Stimulated activated CD8-positive, alpha-beta memory T cell treated with anti-CD3 and anti-CD28 coated beads, Interleukin-4, amount 100 ng/mL, for 48 hours (primary cell): ENCODE data around the gene ZNF639.

ENCODE experiments used
- DNase-seq: peaks from one replicate; pipeline ENCODE4 v3.0.0-alpha.2; 2020

The ZNF639 gene

GRCh38 chr3:179321668-179322285 lies 1.1 kb upstream of the ZNF639 start:
- DNase-seq = no peak

DNA sequence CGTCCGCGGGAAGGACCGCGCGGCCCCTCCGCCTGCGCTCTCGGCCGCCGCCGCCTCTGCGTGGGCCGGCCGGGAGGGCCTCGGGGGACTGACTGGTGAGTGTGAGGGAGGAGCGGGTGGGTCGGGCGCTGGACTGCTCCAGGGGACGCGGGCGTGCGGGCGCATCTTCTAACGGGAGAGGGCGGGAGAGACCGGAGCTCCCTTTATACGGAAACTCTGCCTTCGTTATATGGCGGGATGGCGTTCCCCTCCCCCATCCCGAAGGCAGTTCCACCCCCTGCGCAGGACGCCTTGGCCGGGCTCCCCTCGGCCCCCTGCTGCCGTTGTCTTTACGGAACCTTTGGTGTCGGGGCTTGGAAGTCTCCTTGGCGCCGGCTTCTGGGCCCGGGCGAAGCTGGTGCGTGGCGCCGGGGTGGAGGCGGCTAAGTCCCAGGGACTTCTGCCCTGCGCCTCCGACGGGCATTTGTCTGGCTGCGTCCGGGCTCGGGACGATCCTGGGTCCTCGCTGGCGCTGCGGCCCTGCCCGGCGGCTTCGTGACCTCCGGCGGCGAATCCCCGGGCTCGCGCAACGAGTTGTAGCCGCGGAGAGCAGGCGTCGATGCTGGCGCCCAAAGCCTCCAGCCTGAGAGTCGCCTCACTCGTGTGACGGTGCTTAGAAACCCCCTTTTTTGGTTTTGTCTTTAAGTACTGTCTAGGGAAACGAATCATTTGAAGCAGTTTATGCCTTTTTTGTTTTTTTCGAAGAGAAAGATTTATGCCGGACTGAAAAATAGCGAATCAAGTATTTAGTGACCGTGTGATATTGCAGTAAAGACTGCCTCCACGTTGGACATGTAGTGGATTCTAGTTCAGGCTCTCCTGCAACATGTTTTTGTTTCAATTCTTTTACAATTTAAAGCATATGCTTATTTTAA lies 623 bp downstream of the ZNF639 start:
- DNase-seq = peak; percentile 73

DNA sequence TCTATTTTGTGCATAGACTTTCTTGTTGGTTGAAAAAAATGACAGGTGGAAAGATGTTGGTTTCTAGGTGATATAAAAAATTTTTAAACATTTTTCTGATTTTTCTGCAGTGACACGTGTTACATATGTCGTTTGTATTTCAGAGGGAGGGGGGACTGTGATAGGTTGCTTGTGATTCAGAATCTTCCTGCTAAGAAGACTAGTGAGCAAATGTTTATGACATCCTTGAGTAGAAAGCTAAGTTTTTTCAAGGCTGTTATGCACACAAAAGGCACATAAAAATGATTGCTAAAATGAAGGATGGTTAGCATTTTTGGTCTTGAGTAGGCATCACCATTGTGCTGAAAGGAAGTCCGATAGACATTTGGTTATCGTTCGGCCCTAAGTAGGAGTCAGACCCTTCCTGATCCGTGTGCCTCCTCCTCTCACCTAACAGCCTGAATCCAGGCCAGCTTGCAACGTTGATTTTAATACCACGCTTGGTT lies 1.5 kb downstream of the ZNF639 start:
- DNase-seq = no peak

DNA sequence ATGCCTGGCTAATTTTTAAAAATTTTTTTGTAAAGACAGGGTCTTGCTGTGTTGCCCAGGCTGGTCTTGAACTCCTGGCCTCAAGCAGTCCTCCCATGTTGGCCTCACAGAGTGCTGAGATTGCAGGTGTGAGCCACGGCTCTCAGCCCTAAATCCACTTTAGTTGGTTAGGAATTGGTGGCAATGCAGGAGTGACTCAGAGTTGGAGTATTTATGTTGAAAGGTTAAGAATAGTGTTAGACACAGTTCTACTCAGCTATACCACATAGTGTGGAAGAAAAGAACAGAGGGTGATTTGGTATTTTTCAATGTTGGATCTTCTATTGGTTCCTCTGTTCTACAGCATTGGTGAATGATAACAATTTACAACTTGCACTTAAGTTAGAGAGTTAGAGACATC lies 7.6 kb downstream of the ZNF639 start:
- DNase-seq = no peak

- DNase-seq = no peak
These were observed 9.4 kb downstream of the ZNF639 start for GRCh38 chr3:179332240-179332639.

DNA sequence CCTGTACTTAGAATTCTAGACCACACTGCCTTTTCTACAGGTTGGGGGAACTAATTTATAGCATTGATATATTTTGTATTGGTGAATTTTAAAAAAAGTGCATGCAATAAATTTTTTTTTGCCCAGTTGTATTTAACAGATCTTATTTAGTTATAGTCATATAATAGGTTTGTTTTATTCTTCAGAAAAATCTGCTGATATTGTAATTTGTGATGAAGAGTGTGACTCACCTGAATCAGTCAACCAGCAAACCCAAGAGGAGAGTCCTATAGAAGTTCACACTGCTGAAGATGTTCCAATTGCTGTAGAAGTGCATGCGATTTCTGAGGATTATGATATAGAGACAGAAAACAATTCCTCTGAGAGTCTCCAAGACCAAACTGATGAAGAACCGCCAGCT lies 10.3 kb downstream of the ZNF639 start:
- DNase-seq = no peak

DNA sequence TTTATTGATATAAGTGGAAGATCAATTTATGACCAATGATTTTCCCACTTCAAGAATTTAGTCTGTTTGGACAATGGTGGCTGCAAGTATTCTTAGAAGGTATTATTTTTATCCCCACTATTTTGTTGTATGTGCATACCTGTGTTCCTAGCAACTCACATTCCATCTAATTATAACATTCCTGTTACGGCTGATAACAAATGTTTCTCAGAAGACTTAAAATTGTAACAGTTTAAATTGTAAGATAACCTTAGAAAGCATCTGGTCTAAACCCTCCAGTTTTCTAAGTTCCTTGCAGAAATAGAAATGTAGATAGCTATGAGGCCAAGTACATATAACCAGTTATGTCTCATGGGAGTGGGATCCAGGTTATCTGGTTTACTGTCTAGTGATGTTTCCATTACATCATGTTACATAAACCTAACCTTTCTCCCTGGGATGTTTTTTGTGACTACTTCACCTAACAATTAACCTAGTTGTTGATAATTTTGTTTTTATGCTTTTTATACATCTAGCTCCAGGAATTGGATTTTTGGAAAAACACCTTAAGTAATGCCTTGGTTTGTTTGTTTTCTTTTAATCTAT lies 13.6 kb downstream of the ZNF639 start:
- DNase-seq = no peak

DNA sequence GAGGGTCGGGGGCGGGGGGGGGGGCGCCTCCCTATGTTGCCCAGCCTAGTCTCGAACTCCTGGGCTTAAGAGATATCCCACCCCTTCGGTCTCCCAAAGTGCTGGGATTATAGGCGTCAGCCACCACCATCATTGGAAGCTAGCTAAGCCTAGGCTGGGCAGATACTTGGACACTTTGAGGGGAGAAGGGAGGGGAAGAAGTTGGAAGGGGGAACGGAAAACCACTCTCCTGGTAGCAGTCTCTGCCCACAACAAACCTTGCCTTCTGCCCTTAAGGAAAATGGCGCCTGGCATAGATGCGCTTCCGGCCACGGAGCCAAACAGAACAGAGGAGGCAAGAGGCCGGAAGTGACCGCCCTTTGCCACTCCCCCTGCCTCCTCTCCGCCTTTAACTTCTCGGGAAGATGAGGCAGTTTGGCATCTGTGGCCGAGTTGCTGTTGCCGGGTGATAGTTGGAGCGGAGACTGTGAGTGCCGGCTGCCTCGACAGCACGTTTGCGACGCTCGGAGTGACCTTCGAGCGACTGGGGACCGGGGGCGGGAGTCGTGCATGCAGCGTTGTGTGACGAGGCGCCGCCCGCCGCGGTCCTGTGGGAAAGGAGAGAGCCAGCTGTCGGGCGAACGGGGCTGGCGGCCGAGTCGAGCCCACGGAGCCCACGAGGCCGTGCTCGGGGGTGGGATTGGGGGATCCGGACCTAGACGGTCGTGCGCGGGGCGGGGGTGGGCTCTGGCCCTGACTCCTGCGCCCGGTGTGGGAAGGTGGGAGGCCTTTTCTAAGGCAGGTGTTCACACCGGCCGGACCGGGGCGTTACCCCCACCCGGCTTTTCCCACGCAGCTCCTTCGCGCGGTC lies 24.7 kb downstream of the ZNF639 start, which contains the start of gene MFN1:
Gene MFN1, plus strand, starts transcription at position 365 of the 850 bp plus-strand sequence. CDS start 1,143 bp downstream, outside the sequence.
- peak; percentile 90 for DNase-seq

- DNase-seq = no peak
These were observed 25.6 kb downstream of the ZNF639 start for GRCh38 chr3:179348325-179349013.

DNA sequence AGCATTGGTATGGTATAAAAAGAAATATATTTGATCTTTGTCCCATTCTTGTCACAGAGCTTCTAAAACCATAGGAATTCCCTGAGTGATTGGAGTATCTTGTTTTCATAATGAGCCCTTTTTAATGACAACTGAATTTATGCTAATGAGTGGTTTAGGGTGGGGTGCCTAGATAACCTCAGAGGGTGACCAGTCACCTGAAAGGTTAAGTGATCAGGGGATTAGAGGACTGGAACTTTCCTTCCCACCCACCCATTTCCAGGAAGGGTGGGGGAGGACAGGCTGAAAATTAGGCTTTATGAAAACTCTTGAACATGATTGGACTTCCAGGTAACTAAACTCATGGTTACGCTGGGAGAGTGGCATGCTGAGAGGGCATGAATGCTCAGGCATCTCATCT lies 33.2 kb downstream of the ZNF639 start:
- no peak for DNase-seq

DNA sequence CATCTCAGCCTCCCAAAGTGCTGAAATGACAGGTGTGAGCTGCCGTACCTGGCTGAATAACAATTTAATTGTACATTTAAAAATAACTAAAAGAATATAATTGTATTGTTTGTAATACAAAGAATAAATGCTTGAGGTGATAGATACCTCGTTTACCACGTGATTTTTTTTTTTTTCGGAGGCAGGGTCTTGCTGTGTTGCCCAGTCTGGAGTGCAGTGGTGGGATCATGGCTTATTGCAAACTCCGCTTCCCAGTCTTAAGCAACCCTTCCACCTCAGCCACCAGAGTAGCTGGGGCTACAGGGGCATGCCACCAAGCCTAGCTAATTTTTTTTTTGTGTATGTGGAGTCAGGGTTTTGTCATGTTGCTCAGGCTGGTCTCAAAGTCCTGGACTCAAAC lies 40.5 kb downstream of the ZNF639 start:
- no peak for DNase-seq

DNA sequence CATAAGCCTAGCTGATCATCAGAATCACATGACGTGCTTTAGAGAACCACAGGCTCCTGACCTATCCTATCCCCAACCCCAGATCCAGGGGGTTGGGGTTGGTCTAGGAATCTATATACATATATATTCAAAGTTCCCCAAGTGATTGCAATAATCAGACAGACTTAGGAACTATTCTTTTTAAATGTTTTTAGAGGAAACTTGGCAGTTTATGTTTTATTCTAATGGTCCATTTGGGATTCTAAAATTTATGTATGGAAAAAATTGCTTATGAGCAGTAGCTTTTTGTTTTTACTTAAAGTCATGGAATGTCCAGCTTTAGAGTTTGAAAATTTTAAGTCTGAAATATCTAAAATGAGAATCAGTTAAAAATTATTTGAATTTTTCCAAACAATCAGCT lies 46.8 kb downstream of the ZNF639 start:
- no peak for DNase-seq

DNA sequence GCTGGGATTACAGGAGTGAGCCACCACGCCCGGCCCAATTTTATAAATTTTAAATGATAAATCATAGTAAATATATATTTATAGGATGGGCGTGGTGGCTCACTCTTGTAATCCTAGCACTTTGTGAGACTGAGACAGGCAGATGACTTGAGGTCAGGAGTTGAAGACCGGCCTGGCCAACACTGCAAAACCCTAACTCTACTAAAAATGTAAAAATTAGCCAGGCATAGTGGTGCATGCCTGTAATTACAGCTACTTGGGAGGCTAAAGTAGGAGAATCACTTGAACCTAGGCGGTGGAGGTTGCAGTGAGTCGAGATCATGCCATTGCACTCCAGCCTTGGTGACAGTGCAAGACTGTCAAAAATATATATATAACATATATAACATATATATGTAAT lies 51.1 kb downstream of the ZNF639 start:
- DNase-seq = no peak

- DNase-seq = no peak
These were observed 52.5 kb downstream of the ZNF639 start for GRCh38 chr3:179375091-179375999.

DNA sequence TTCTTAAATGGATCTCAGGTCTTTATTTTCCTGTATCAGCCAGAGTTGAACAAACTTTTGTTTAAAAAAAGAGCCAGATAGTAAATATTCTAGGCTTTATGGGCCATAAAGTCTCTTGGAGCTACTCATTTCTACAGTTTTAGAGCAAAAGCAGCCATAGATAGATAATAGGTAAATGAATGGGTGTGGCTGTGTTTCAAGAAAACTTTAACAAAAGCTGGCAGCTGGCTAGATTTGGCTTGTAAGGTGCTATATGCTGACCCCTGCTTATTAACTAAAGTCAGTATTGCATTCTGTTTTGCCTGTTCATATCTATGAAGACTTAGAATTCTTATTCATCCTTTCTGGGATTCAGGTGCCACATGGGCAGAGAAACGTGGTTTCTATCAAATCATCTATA lies 53.6 kb downstream of the ZNF639 start:
- DNase-seq = no peak
